ENCODE measurements around the gene COG2.
"Not testable (repeated sequence)": the region's sequence is repeated elsewhere in the genome, so short reads cannot be mapped to it uniquely, and the experiment has no call there.

Gene COG2

GRCh38 chr1:230694991-230695390 lies 52.7 kb downstream of the COG2 start:
- no peak for DNase-seq
- no peak for TF ChIP-seq POLR2A (IDR thresholded peaks at IDR 0.05; ENCODE audit: low read length)
- TF ChIP-seq GATA1 (IDR thresholded peaks at IDR 0.05; ENCODE audit: low read depth, low read length), result no peak

- TF ChIP-seq GATA1 (IDR thresholded peaks at IDR 0.05; ENCODE audit: low read depth, low read length) (no peak), POLR2A (IDR thresholded peaks at IDR 0.05; ENCODE audit: low read length) (no peak)
- no peak for DNase-seq
Measured at GRCh38 chr1:230696218-230696617, 53.9 kb downstream of the COG2 start.

GRCh38 chr1:230696722-230697437 lies 54.6 kb downstream of the COG2 start:
- no peak for DNase-seq

GRCh38 chr1:230698130-230698529 lies 55.8 kb downstream of the COG2 start:
- DNase-seq, result no peak
- TF ChIP-seq GATA1 (IDR thresholded peaks at IDR 0.05; ENCODE audit: low read depth, low read length) (no peak), POLR2A (IDR thresholded peaks at IDR 0.05; ENCODE audit: low read length) (no peak)

More at GRCh38 chr1:230696722-230697437, 54.6 kb downstream of the COG2 start:
- TF ChIP-seq POLR2A (IDR thresholded peaks at IDR 0.05; ENCODE audit: low read length) (no peak), GATA1 (IDR thresholded peaks at IDR 0.05; ENCODE audit: low read depth, low read length) (no peak)

- not testable (repeated sequence) for DNase-seq
Measured at GRCh38 chr1:230698964-230699363, 56.7 kb downstream of the COG2 start.

- TF ChIP-seq POLR2A (IDR thresholded peaks at IDR 0.05; ENCODE audit: low read length), result no peak
- TF ChIP-seq GATA1 (IDR thresholded peaks at IDR 0.05; ENCODE audit: low read depth, low read length), result no peak
- DNase-seq, result no peak
Measured at GRCh38 chr1:230699716-230700115, 57.4 kb downstream of the COG2 start.

- TF ChIP-seq POLR2A (IDR thresholded peaks at IDR 0.05; ENCODE audit: low read length), result no peak
- no peak for TF ChIP-seq GATA1 (IDR thresholded peaks at IDR 0.05; ENCODE audit: low read depth, low read length)
Measured at GRCh38 chr1:230700132-230700531, 57.9 kb downstream of the COG2 start.

GRCh38 chr1:230701434-230701833 lies 59.2 kb downstream of the COG2 start:
- no peak for DNase-seq
- no peak for TF ChIP-seq POLR2A (IDR thresholded peaks at IDR 0.05; ENCODE audit: low read length)
- TF ChIP-seq GATA1 (IDR thresholded peaks at IDR 0.05; ENCODE audit: low read depth, low read length), result no peak

More at GRCh38 chr1:230700132-230700531, 57.9 kb downstream of the COG2 start:
- no peak for DNase-seq

- TF ChIP-seq POLR2A (IDR thresholded peaks at IDR 0.05; ENCODE audit: low read length), result no peak
- no peak for TF ChIP-seq GATA1 (IDR thresholded peaks at IDR 0.05; ENCODE audit: low read depth, low read length)
- DNase-seq, result no peak
Measured at GRCh38 chr1:230701895-230702768, 59.9 kb downstream of the COG2 start.

GRCh38 chr1:230702934-230703678 lies 60.8 kb downstream of the COG2 start:
- TF ChIP-seq POLR2A (IDR thresholded peaks at IDR 0.05; ENCODE audit: low read length) (no peak), GATA1 (IDR thresholded peaks at IDR 0.05; ENCODE audit: low read depth, low read length) (no peak)
- no peak for DNase-seq

GRCh38 chr1:230703679-230704385 lies 61.6 kb downstream of the COG2 start:
- no peak for DNase-seq
- TF ChIP-seq POLR2A (IDR thresholded peaks at IDR 0.05; ENCODE audit: low read length), result no peak
- no peak for TF ChIP-seq GATA1 (IDR thresholded peaks at IDR 0.05; ENCODE audit: low read depth, low read length)

- DNase-seq, result no peak
- TF ChIP-seq GATA1 (IDR thresholded peaks at IDR 0.05; ENCODE audit: low read depth, low read length) (no peak), POLR2A (IDR thresholded peaks at IDR 0.05; ENCODE audit: low read length) (no peak)
Measured at GRCh38 chr1:230704830-230705229, 62.5 kb downstream of the COG2 start.

GRCh38 chr1:230705289-230706019 lies 63.2 kb downstream of the COG2 start:
- DNase-seq, result no peak
- TF ChIP-seq POLR2A (IDR thresholded peaks at IDR 0.05; ENCODE audit: low read length) (no peak), GATA1 (IDR thresholded peaks at IDR 0.05; ENCODE audit: low read depth, low read length) (no peak)

Data from erythroblast (primary cell).